Measurements from ENCODE around the gene FETUB.
"Not testable (repeated sequence)": the region's sequence is repeated elsewhere in the genome, so short reads cannot be mapped to it uniquely, and the experiment has no call there.

The FETUB gene

DNA sequence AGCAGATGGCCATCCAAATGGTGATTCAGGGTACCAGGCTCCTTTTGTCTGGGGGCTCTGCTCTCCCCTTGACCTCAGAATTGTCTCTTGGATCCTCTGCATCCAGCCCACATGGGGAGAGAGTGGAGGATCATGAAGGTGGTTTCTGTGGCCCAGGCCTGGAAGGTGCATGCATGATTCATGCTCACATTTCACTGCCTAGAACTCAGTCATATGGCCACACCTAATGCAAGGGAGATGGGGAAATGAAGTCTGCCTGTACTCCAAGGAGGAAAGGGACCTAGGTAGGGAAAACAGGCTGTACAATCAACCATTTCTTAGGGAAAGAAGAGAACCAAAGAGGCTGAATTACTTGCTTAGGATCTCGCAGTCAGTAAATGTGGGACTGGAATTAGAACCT, 40.7 kb downstream of the FETUB start:
- DNase-seq, result no peak

- DNase-seq, result no peak
These were observed 42.6 kb downstream of the FETUB start for GRCh38 chr3:186682812-186683211.

DNA sequence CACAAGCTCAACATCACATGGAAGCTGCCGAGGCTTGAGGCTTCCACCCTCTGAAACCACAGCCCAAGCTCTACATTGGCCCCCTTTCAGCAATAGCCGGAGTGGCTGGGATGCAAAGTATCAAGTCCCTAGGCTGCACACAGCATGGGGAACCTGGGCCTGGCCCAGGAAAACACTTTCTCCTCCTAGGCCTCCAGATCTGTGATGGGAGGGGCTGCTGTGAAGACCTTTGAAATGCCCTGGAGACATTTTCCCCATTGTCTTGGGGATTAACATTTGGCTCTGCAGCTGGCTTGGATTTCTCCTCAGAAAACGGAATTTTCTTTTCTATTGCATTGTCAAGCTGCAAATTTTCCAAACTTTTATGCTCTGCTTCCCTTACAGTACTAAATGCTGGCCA, 43.8 kb downstream of the FETUB start:
- DNase-seq, result no peak

GRCh38 chr3:186686475-186686874, 46.3 kb downstream of the FETUB start:
- DNase-seq, result not testable (repeated sequence)

DNA sequence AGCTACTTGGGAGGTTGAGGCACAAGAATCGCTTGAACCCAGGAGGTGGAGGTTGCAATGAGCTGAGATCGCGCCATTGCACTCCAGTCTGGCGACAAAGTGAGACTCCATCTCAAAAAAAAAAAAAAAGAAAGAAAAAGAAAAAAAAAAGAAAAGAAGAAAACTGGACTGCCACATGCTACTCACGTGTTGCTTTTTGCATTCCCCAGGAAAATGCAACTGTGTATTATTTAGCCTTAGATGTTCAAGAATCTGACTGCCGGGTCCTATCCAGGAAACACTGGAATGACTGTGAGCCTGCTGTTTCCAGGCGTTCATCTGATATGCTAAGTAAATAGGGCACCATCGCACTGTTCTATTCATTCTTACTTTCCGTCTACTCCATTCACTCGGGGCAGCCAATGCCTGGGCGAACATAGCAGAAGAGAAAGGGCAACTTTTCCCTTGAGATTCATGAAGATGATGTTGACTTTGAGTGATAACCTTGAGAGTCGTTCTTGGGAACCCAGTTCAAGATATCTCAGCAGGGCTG, 47.0 kb downstream of the FETUB start:
- no peak for DNase-seq

- DNase-seq, result not testable (repeated sequence)
These were observed 50.1 kb downstream of the FETUB start for GRCh38 chr3:186690304-186690703.

DNA sequence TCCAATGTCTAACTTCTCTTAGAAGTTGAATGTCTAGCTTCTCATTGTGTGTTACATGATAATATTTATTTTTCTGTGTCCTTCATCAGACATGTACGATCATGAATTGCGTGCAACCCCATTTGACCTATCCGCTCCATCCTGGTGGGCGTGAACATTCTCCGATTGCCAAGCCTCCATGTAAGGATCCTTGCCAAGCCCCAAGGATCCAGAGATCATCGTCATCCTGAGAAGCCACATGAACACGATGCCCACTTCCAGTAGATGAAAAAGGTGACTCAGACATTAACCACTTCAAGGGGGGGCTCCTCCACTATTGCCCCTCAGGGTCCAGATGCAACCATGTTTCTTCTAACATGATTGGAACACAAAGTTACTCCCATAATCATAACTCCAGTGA, 51.5 kb downstream of the FETUB start:
- DNase-seq, result no peak

DNA sequence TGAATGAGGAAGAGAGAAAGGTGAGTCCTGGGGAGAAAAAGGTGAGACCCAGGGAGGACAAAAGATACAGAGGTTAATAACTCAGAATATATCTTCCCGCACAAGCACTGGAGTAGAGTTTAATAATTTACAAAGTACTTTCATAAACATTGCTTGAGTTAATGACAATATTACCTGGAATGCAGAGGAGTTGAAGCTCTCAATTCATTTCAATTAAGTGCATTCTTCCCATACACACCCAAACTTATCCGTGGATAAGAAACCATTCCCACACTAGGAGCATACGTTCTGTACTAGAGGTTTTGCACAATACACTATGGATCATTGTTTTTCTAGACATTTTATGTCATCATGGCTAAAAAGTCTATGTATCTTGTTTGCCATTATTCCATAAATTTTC, 53.6 kb downstream of the FETUB start:
- DNase-seq, result no peak

DNA sequence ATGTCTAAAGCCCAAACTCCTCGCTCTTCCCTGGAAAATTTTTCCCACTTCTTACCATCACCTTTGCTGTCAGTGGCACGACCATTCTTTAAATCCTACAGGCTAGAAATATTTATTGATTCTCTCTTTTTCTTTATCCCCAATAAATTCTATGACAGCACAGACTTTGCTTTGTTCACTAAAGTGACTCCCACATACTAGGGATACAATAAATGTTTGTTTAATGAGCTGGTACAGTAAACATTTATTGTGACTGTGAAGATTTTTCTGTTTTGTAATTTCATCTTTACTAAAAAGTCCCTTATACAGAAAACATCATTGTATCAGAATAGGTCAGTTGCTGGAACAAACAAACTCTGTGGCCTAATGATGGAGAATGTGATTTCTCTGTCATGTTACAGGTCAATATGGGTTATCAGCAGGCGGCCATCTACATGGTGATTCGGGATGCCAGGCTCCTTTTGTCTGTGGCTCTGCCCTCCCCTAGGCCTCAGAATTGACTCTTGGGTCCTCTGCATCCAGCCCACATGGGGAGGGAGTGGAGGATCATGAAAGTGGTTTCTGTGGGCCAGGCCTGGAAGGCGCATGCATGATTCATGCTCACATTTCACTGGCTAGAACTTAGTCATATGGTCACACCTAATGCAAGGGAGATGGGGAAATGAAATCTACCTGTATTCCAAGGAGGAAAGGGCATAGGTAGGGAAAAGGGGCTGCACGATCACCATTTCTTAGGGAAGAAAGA, 54.3 kb downstream of the FETUB start:
- no peak for DNase-seq

GRCh38 chr3:186696522-186696921, 56.3 kb downstream of the FETUB start:
- DNase-seq, result no peak

DNA sequence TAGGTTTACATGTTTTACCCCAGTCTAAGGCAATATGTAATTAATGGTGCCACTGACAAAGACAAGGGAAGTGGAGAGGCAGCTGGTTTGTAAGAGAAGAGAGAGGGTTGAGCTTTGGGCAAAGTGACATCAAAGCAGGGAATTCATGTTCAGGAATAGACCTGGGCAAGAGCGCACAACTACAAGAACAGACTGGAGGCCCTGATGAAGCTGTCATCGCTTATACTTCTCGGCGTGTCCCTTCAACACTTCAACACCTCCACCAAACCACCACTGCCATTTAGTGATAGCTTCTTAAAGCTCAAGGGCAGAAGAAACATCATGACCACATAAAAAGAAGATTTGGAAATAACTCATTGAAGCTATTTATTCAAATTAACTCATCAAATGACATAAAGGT, 57.3 kb downstream of the FETUB start:
- DNase-seq, result no peak

DNA sequence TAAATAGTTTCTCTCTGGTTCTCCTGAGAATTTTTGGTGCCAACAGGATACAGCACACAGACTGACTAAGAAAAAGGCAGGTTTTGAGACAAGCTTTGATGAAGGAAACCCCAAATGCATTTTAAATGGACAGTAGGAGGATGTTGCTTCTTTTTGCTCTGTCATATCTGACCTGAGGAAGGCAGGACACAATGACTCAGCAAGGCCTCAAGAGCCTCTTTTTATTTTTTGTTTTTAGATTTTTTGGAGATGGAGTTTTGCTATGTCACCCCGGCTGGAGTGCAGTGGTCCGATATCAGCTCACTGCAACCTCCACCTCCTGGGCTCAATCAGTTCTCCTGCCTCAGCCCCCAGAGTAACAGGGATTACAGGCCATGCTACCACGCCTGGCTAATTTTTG, 60.1 kb downstream of the FETUB start:
- no peak for DNase-seq

DNA sequence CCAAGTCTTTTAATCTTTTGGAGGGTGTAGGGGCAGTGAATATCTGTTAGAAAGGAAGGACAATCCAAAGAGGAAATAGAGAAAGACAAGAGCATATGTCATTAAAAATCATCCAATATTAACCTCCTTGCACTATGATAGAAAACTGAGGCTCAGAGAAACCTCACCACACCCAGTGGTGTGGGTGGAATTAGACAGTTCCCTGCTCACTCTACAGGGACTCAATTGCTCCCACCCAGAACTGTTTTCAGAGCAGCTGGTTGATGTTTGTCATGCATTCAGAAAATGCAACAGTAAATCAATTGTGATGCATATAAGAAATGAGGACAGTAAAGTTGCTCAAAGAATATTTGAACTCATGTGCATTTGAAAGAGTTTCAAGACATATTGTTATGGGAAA, 62.3 kb downstream of the FETUB start:
- DNase-seq, result not testable (repeated sequence)
